Activated naive CD4-positive, alpha-beta T cell treated with anti-CD3 and anti-CD28 coated beads, Interleukin-2, amount 50 U/mL, for 72 hours (primary cell): Measurements from ENCODE around the gene SH2D1A. TPM values are rescaled to one million over a fixed set of nuclear protein-coding genes. Genes with fewer than 3 reads are reported as not detected.

Experiments used
- ATAC-seq, 2 donors: fragments of 150-1000 bp; cut with Tn5 transposase; 2 replicates each; pipeline ENCODE4 v1.10.0; 2021; ENCODE audit warnings: mild to moderate bottlenecking in 2 of 2, moderate library complexity in 2 of 2
- DNase-seq, 2 donors: peaks; one replicate each; pipeline ENCODE4 v3.0.0; 2021 to 2022; ENCODE audit warnings: low spot score in 2 of 2
- H3K27ac Mint-ChIP-seq, 2 donors: one replicate each; pipeline ENCODE4 v1.8.0; 2022; ENCODE audit warnings: mild to moderate bottlenecking in 2 of 2, mixed read lengths in 2 of 2
- H3K36me3 Mint-ChIP-seq, 2 donors: one replicate each; pipeline ENCODE4 v1.8.0; 2022; ENCODE audit warnings: mixed read lengths in 2 of 2
- H3K9me3 Mint-ChIP-seq, 2 donors: one replicate each; pipeline ENCODE4 v1.8.0; 2022; ENCODE audit warnings: mixed read lengths in 2 of 2
- total RNA-seq, 2 donors: library from RNA; stranded (reverse); gene quantifications; one replicate each; pipeline ENCODE4 v1.2.3, GENCODE V29; 2022

The SH2D1A gene
- total RNA-seq, 2 donors from 2014 or later = 30.5 to 48.9 TPM

- peaks cover 8 to 17% of the 10 kb centered on the region in 2 donors for H3K36me3 Mint-ChIP-seq
- no peaks in the 10 kb centered on the region for H3K9me3 Mint-ChIP-seq
- H3K27ac Mint-ChIP-seq = peak overlapping the region; percentile 5 to 79
- DNase-seq (no peak), ATAC-seq (no peak)
These were observed 2.1 kb upstream of the SH2D1A start for GRCh38 chrX:124344246-124344645.

GRCh38 chrX:124346877-124347241 is 496 bp downstream of the SH2D1A start:
- ATAC-seq = peak; percentile 1 to 11
- Mint-ChIP-seq H3K27ac (peak overlapping the region; percentile 93 to 95), H3K36me3 (peaks cover 8 to 17% of the 10 kb centered on the region in 2 donors)

GRCh38 chrX:124347242-124347641 is 879 bp downstream of the SH2D1A start:
- Mint-ChIP-seq H3K36me3 (peaks cover 8 to 17% of the 10 kb centered on the region in 2 donors), H3K9me3 (no peaks in the 10 kb centered on the region), H3K27ac (peak overlapping the region; percentile 93 to 95)
- peak; percentile 65 to 79 for ATAC-seq
- no peak for DNase-seq

More at GRCh38 chrX:124346877-124347241, 496 bp downstream of the SH2D1A start:
- no peak for DNase-seq
- H3K9me3 Mint-ChIP-seq = no peaks in the 10 kb centered on the region

GRCh38 chrX:124348182-124348581 is 1.8 kb downstream of the SH2D1A start:
- peaks cover 8 to 17% of the 10 kb centered on the region in 2 donors for H3K36me3 Mint-ChIP-seq
- H3K27ac Mint-ChIP-seq = peak overlapping the region; percentile 95
- DNase-seq (no peak), ATAC-seq (no peak)
- no peaks in the 10 kb centered on the region for H3K9me3 Mint-ChIP-seq

GRCh38 chrX:124348885-124349453 is 2.6 kb downstream of the SH2D1A start:
- DNase-seq (no peak), ATAC-seq (peak; percentile 18 to 50)
- H3K9me3 Mint-ChIP-seq = no peaks in the 10 kb centered on the region
- H3K27ac Mint-ChIP-seq = peak overlapping the region; percentile 95
- peaks cover 8 to 17% of the 10 kb centered on the region in 2 donors for H3K36me3 Mint-ChIP-seq

GRCh38 chrX:124354648-124355047 is 8.3 kb downstream of the SH2D1A start:
- H3K36me3 Mint-ChIP-seq = peaks cover 5 to 11% of the 10 kb centered on the region in 2 donors

GRCh38 chrX:124358800-124359383 is 12.5 kb downstream of the SH2D1A start:
- Mint-ChIP-seq H3K27ac (peak overlapping the region; percentile 77 to 91), H3K9me3 (no peaks in the 10 kb centered on the region), H3K36me3 (peaks cover 11 to 25% of the 10 kb centered on the region in 2 donors)
- peak; percentile 74 to 85 for ATAC-seq
- no peak for DNase-seq

More at GRCh38 chrX:124354648-124355047, 8.3 kb downstream of the SH2D1A start:
- Mint-ChIP-seq H3K9me3 (no peaks in the 10 kb centered on the region), H3K27ac (peak overlapping the region; percentile 60 to 82)
- no peak for DNase-seq
- ATAC-seq = no peak

GRCh38 chrX:124362072-124362471 is 15.7 kb downstream of the SH2D1A start:
- H3K27ac Mint-ChIP-seq = peak overlapping the region in 1 of 2 donors; percentile 64
- peaks cover 8 to 17% of the 10 kb centered on the region in 2 donors for H3K36me3 Mint-ChIP-seq
- ATAC-seq (peak in 1 of 2 donors; percentile 70), DNase-seq (no peak)
- no peaks in the 10 kb centered on the region for H3K9me3 Mint-ChIP-seq

- Mint-ChIP-seq H3K27ac (peak overlapping the region in 1 of 2 donors; percentile 64), H3K9me3 (no peaks in the 10 kb centered on the region), H3K36me3 (peaks cover 6 to 14% of the 10 kb centered on the region in 2 donors)
- DNase-seq = no peak
- no peak for ATAC-seq
These were observed 16.4 kb downstream of the SH2D1A start for GRCh38 chrX:124362761-124363160.

- Mint-ChIP-seq H3K9me3 (no peaks in the 10 kb centered on the region), H3K27ac (peak overlapping the region in 1 of 2 donors; percentile 57), H3K36me3 (peaks cover 0 to 20% of the 10 kb centered on the region in 2 donors)
- ATAC-seq (no peak), DNase-seq (no peak)
These were observed 23.4 kb downstream of the SH2D1A start for GRCh38 chrX:124369722-124370121.

- ATAC-seq (no peak), DNase-seq (no peak)
- Mint-ChIP-seq H3K9me3 (no peaks in the 10 kb centered on the region), H3K27ac (no peak overlapping the region), H3K36me3 (peaks cover 0 to 20% of the 10 kb centered on the region in 2 donors)
These were observed 27.0 kb downstream of the SH2D1A start for GRCh38 chrX:124373348-124373747.

GRCh38 chrX:124378643-124379042 is 32.3 kb downstream of the SH2D1A start:
- DNase-seq = no peak
- Mint-ChIP-seq H3K36me3 (peaks cover 0 to 6% of the 10 kb centered on the region in 2 donors), H3K27ac (no peak overlapping the region), H3K9me3 (no peaks in the 10 kb centered on the region)
- no peak for ATAC-seq

- Mint-ChIP-seq H3K27ac (no peak overlapping the region), H3K9me3 (no peaks in the 10 kb centered on the region), H3K36me3 (peaks cover 0 to 6% of the 10 kb centered on the region in 2 donors)
- no peak for ATAC-seq
- DNase-seq = no peak
These were observed 37.0 kb downstream of the SH2D1A start for GRCh38 chrX:124383354-124383753.

GRCh38 chrX:124386401-124386800 is 40.0 kb downstream of the SH2D1A start:
- ATAC-seq (no peak), DNase-seq (no peak)
- H3K36me3 Mint-ChIP-seq = peaks cover 0 to 6% of the 10 kb centered on the region in 2 donors
- H3K9me3 Mint-ChIP-seq = no peaks in the 10 kb centered on the region
- H3K27ac Mint-ChIP-seq = peak overlapping the region in 1 of 2 donors; percentile 85

GRCh38 chrX:124388562-124388961 is 42.2 kb downstream of the SH2D1A start:
- Mint-ChIP-seq H3K27ac (peak overlapping the region in 1 of 2 donors; percentile 68), H3K9me3 (no peaks in the 10 kb centered on the region), H3K36me3 (no peaks in the 10 kb centered on the region)
- DNase-seq (peak in 1 of 2 donors; percentile 46), ATAC-seq (peak; percentile 54 to 57)

GRCh38 chrX:124392794-124393193 is 46.4 kb downstream of the SH2D1A start:
- DNase-seq = no peak
- Mint-ChIP-seq H3K36me3 (no peaks in the 10 kb centered on the region), H3K9me3 (no peaks in the 10 kb centered on the region), H3K27ac (peak overlapping the region in 1 of 2 donors; percentile 45)
- no peak for ATAC-seq

- H3K36me3 Mint-ChIP-seq = no peaks in the 10 kb centered on the region
- ATAC-seq (peak; percentile 49 to 52), DNase-seq (no peak)
- H3K9me3 Mint-ChIP-seq = no peaks in the 10 kb centered on the region
- H3K27ac Mint-ChIP-seq = peak overlapping the region in 1 of 2 donors; percentile 45
These were observed 46.9 kb downstream of the SH2D1A start for GRCh38 chrX:124393238-124393637.

- ATAC-seq = peak; percentile 64 to 68
- Mint-ChIP-seq H3K36me3 (no peaks in the 10 kb centered on the region), H3K9me3 (no peaks in the 10 kb centered on the region), H3K27ac (peak overlapping the region in 1 of 2 donors; percentile 45)
- no peak for DNase-seq
These were observed 47.3 kb downstream of the SH2D1A start for GRCh38 chrX:124393659-124394058.
